Mesenchymal stem cell (in vitro differentiated cells and primary cell): Measurements from ENCODE around the gene MAL.

Experiments used
- DNase-seq: peaks from one replicate; pipeline ENCODE4 v3.0.0-alpha.2; 2013
- H2AFZ ChIP-seq: one replicate; pipeline ENCODE4 v1.6.1; 2013; ENCODE audit warnings: low read depth, mild to moderate bottlenecking, control low read depth, inconsistent platforms, low read length, moderate library complexity
- H2AK5ac ChIP-seq: 2 replicates; pipeline ENCODE4 v1.6.1; 2013; ENCODE audit warnings: low read length, moderate library complexity, mild to moderate bottlenecking, inconsistent platforms; ENCODE audit not compliant: severe bottlenecking
- H2BK120ac ChIP-seq: one replicate; pipeline ENCODE4 v1.6.1; 2013; ENCODE audit warnings: low read depth, mild to moderate bottlenecking, inconsistent platforms, low read length, moderate library complexity
- H2BK12ac ChIP-seq, 2 experiments: one replicate each; pipeline ENCODE4 v1.6.1; 2013; ENCODE audit warnings: inconsistent platforms in 2 of 2, low read length in 2 of 2, mild to moderate bottlenecking in 2 of 2, moderate library complexity in 2 of 2, control low read depth in 1 of 2
- H2BK15ac ChIP-seq: one replicate; pipeline ENCODE4 v1.6.1; 2013; ENCODE audit warnings: mild to moderate bottlenecking, low read depth, inconsistent platforms; ENCODE audit not compliant: poor library complexity, severe bottlenecking
- H2BK5ac ChIP-seq: 2 replicates; pipeline ENCODE4 v1.6.1; 2013; ENCODE audit warnings: low read depth, mild to moderate bottlenecking, low read length, control low read depth, inconsistent platforms; ENCODE audit not compliant: poor library complexity, severe bottlenecking
- H3K14ac ChIP-seq, 2 experiments: one replicate each; pipeline ENCODE4 v1.6.1; 2013; ENCODE audit warnings: inconsistent platforms in 2 of 2, low read length in 2 of 2, control low read depth in 1 of 2, mild to moderate bottlenecking in 1 of 2, moderate library complexity in 1 of 2
- H3K18ac ChIP-seq, 2 experiments: one replicate each; pipeline ENCODE4 v1.6.1; 2013; ENCODE audit warnings: inconsistent platforms in 2 of 2, low read length in 2 of 2, control low read depth in 1 of 2, low read depth in 1 of 2, mild to moderate bottlenecking in 1 of 2
- H3K23ac ChIP-seq, 2 experiments: one replicate each; pipeline ENCODE4 v1.6.1; 2013; ENCODE audit warnings: inconsistent platforms in 2 of 2, low read length in 2 of 2, mild to moderate bottlenecking in 2 of 2, moderate library complexity in 2 of 2, control low read depth in 1 of 2
- H3K27ac ChIP-seq: 2 replicates; pipeline ENCODE4 v1.5.1; 2013; ENCODE audit warnings: mild to moderate bottlenecking, moderate library complexity, low read length, control low read depth, inconsistent platforms; ENCODE audit not compliant: poor library complexity, severe bottlenecking
- H3K27me3 ChIP-seq, 2 experiments: 2 replicates each; pipeline versions ENCODE4 v1.6.1 to v1.7.0; 2013; ENCODE audit warnings: low read length in 2 of 2, mild to moderate bottlenecking in 2 of 2, moderate library complexity in 2 of 2, control low read depth in 1 of 2, inconsistent platforms in 1 of 2; ENCODE audit not compliant: control insufficient read depth in 1 of 2, insufficient read depth in 1 of 2
- H3K36me3 ChIP-seq, 2 experiments: 2 replicates each; pipeline versions ENCODE4 v1.6.1 to v1.7.0; 2013; ENCODE audit warnings: low read length in 2 of 2, control low read depth in 1 of 2, inconsistent platforms in 1 of 2, low read depth in 1 of 2, mild to moderate bottlenecking in 1 of 2; ENCODE audit not compliant: insufficient read depth in 2 of 2, control insufficient read depth in 1 of 2
- H3K4ac ChIP-seq, 2 experiments: one replicate each; pipeline ENCODE4 v1.6.1; 2013; ENCODE audit warnings: inconsistent platforms in 2 of 2, low read length in 2 of 2, mild to moderate bottlenecking in 2 of 2, moderate library complexity in 2 of 2, control low read depth in 1 of 2, low read depth in 1 of 2
- H3K4me1 ChIP-seq: 2 replicates; pipeline ENCODE4 v1.6.1; 2013; ENCODE audit warnings: low read depth, low read length, control low read depth; ENCODE audit not compliant: control insufficient read depth, insufficient read depth
- H3K4me2 ChIP-seq: 2 replicates; pipeline ENCODE4 v1.6.1; 2013; ENCODE audit warnings: low read length, mild to moderate bottlenecking, inconsistent platforms; ENCODE audit not compliant: poor library complexity, severe bottlenecking
- H3K4me3 ChIP-seq, 2 experiments: 2 replicates each; pipeline versions ENCODE4 v1.5.1 to v1.7.0; 2013; ENCODE audit warnings: low read length in 2 of 2, mild to moderate bottlenecking in 2 of 2, control low read depth in 1 of 2, low read depth in 1 of 2; ENCODE audit not compliant: insufficient read depth in 1 of 2
- H3K79me1 ChIP-seq: replicated peaks from 2 replicates; pipeline ENCODE4 v1.6.1; 2013; ENCODE audit warnings: mild to moderate bottlenecking, control low read depth, low read length, inconsistent platforms; ENCODE audit not compliant: poor library complexity, severe bottlenecking
- H3K9ac ChIP-seq: 2 replicates; pipeline ENCODE4 v1.7.0; 2013; ENCODE audit warnings: mild to moderate bottlenecking, low read length, moderate library complexity
- H3K9me3 ChIP-seq: 2 replicates; pipeline ENCODE4 v1.7.0; 2013; ENCODE audit warnings: mild to moderate bottlenecking, low read length; ENCODE audit not compliant: control insufficient read depth
- H4K8ac ChIP-seq: one replicate; pipeline ENCODE4 v1.6.1; 2013; ENCODE audit warnings: inconsistent platforms, mild to moderate bottlenecking, low read length, moderate library complexity
- H4K91ac ChIP-seq: one replicate; pipeline ENCODE4 v1.6.1; 2013; ENCODE audit warnings: mild to moderate bottlenecking, low read length, inconsistent platforms
- WGBS: methylation state at CpG from one replicate; pipeline ENCODE4 v1.1.7; 2013; ENCODE audit warnings: mixed read lengths; 5-methylcytosine and 5-hydroxymethylcytosine counted together

Gene MAL

GRCh38 chr2:95006588-95006987, 18.9 kb upstream of the MAL start:
- H3K4ac ChIP-seq, result no peak overlapping the region
- H4K91ac ChIP-seq, result no peak overlapping the region
- no peak overlapping the region for H3K18ac ChIP-seq
- no peak overlapping the region for H2BK12ac ChIP-seq
- no peak for DNase-seq
- H3K9ac ChIP-seq, result no peak overlapping the region
- no peak overlapping the region for H4K8ac ChIP-seq
- H3K4me3 ChIP-seq, result no peak overlapping the region
- H2AFZ ChIP-seq, result no peak overlapping the region
- H3K79me1 ChIP-seq, result no peaks in the 10 kb centered on the region
- peaks cover 0 to 32% of the 10 kb centered on the region in 2 experiments for H3K27me3 ChIP-seq
- no peak overlapping the region for H2BK5ac ChIP-seq
- H3K23ac ChIP-seq, result no peak overlapping the region
- no peak overlapping the region for H2BK15ac ChIP-seq
- no peak overlapping the region for H3K27ac ChIP-seq
- H3K4me2 ChIP-seq, result no peak overlapping the region
- H2AK5ac ChIP-seq, result no peak overlapping the region
- H3K9me3 ChIP-seq, result no peaks in the 10 kb centered on the region
- WGBS, result 94% methylated on average over 3 of the region's 7 CpGs
- no peak overlapping the region for H2BK120ac ChIP-seq
- H3K14ac ChIP-seq, result no peak overlapping the region
- no peaks in the 10 kb centered on the region for H3K36me3 ChIP-seq
- H3K4me1 ChIP-seq, result peaks cover 21% of the 10 kb centered on the region

- H2BK12ac ChIP-seq, result no peak overlapping the region
- no peak overlapping the region for H2BK5ac ChIP-seq
- H3K9me3 ChIP-seq, result no peaks in the 10 kb centered on the region
- no peak overlapping the region for H3K9ac ChIP-seq
- no peaks in the 10 kb centered on the region for H3K79me1 ChIP-seq
- H4K8ac ChIP-seq, result no peak overlapping the region
- peaks cover 0 to 32% of the 10 kb centered on the region in 2 experiments for H3K27me3 ChIP-seq
- DNase-seq, result no peak
- no peak overlapping the region for H3K23ac ChIP-seq
- H2AK5ac ChIP-seq, result no peak overlapping the region
- H3K4ac ChIP-seq, result no peak overlapping the region
- no peak overlapping the region for H2AFZ ChIP-seq
- no peak overlapping the region for H4K91ac ChIP-seq
- no peak overlapping the region for H3K27ac ChIP-seq
- no peak overlapping the region for H2BK120ac ChIP-seq
- 76% methylated on average over 12 of the region's 12 CpGs for WGBS
- no peak overlapping the region for H2BK15ac ChIP-seq
- no peak overlapping the region for H3K4me2 ChIP-seq
- no peaks in the 10 kb centered on the region for H3K36me3 ChIP-seq
- no peak overlapping the region for H3K18ac ChIP-seq
- peaks cover 21% of the 10 kb centered on the region for H3K4me1 ChIP-seq
- no peak overlapping the region for H3K14ac ChIP-seq
- no peak overlapping the region for H3K4me3 ChIP-seq
These were observed 18.4 kb upstream of the MAL start for GRCh38 chr2:95007031-95007609.

GRCh38 chr2:95007822-95008221, 17.7 kb upstream of the MAL start:
- H2BK5ac ChIP-seq, result no peak overlapping the region

GRCh38 chr2:95008306-95008705, 17.2 kb upstream of the MAL start:
- Histone ChIP-seq H3K23ac (no peak overlapping the region), H3K36me3 (no peaks in the 10 kb centered on the region), H3K18ac (no peak overlapping the region), H3K14ac (no peak overlapping the region), H3K27me3 (peaks cover 0 to 32% of the 10 kb centered on the region in 2 experiments), H3K9me3 (no peaks in the 10 kb centered on the region), H2BK12ac (no peak overlapping the region), H2BK120ac (no peak overlapping the region), H3K4me3 (no peak overlapping the region), H3K9ac (no peak overlapping the region), H4K8ac (no peak overlapping the region), H3K4ac (no peak overlapping the region), H3K4me2 (no peak overlapping the region), H3K79me1 (no peaks in the 10 kb centered on the region), H3K4me1 (peaks cover 21% of the 10 kb centered on the region), H2AK5ac (no peak overlapping the region), H3K27ac (no peak overlapping the region), H4K91ac (no peak overlapping the region), H2BK15ac (no peak overlapping the region), H2AFZ (no peak overlapping the region), H2BK5ac (no peak overlapping the region)
- DNase-seq, result no peak
- 79% methylated on average over 2 of the region's 2 CpGs for WGBS

More at GRCh38 chr2:95007822-95008221, 17.7 kb upstream of the MAL start:
- no peak overlapping the region for H2BK12ac ChIP-seq
- no peak overlapping the region for H4K91ac ChIP-seq
- H3K9ac ChIP-seq, result no peak overlapping the region
- no peaks in the 10 kb centered on the region for H3K79me1 ChIP-seq
- no peak overlapping the region for H3K4ac ChIP-seq
- DNase-seq, result no peak
- no peak overlapping the region for H3K27ac ChIP-seq
- no peak overlapping the region for H3K4me2 ChIP-seq
- H2AK5ac ChIP-seq, result no peak overlapping the region
- H3K9me3 ChIP-seq, result no peaks in the 10 kb centered on the region
- no peaks in the 10 kb centered on the region for H3K36me3 ChIP-seq
- no peak overlapping the region for H3K23ac ChIP-seq
- H2BK15ac ChIP-seq, result no peak overlapping the region
- H3K14ac ChIP-seq, result no peak overlapping the region
- WGBS, result 77% methylated on average over 8 of the region's 8 CpGs
- H3K18ac ChIP-seq, result no peak overlapping the region
- H3K4me1 ChIP-seq, result peaks cover 21% of the 10 kb centered on the region
- H3K27me3 ChIP-seq, result peaks cover 0 to 32% of the 10 kb centered on the region in 2 experiments
- H2AFZ ChIP-seq, result no peak overlapping the region
- H3K4me3 ChIP-seq, result no peak overlapping the region
- no peak overlapping the region for H2BK120ac ChIP-seq
- H4K8ac ChIP-seq, result no peak overlapping the region
